ENCODE results near the gene KCNMB1.
A peak's percentile ranks its signal among the peaks of the same experiment; 100 is the strongest.

Gene KCNMB1

GRCh38 chr5:170414786-170415185, 25.6 kb upstream of the KCNMB1 start:
- DNase-seq (ENCODE audit: low read depth in 2 of 2), result no peak

GRCh38 chr5:170413897-170414296, 24.7 kb upstream of the KCNMB1 start:
- no peak for DNase-seq (ENCODE audit: low read depth in 2 of 2)

GRCh38 chr5:170411100-170411499, 21.9 kb upstream of the KCNMB1 start:
- DNase-seq (ENCODE audit: low read depth in 2 of 2), result no peak

- DNase-seq (ENCODE audit: low read depth in 2 of 2), result no peak
Measured at GRCh38 chr5:170410401-170410800, 21.2 kb upstream of the KCNMB1 start.

- no peak for DNase-seq (ENCODE audit: low read depth in 2 of 2)
Measured at GRCh38 chr5:170408877-170409660, 19.9 kb upstream of the KCNMB1 start.

- DNase-seq (ENCODE audit: low read depth in 2 of 2), result no peak
Measured at GRCh38 chr5:170408226-170408625, 19.1 kb upstream of the KCNMB1 start.

GRCh38 chr5:170407062-170407461, 17.9 kb upstream of the KCNMB1 start:
- DNase-seq (ENCODE audit: low read depth in 2 of 2), result no peak

GRCh38 chr5:170405817-170406216, 16.6 kb upstream of the KCNMB1 start:
- DNase-seq (ENCODE audit: low read depth in 2 of 2), result no peak

- no peak for DNase-seq (ENCODE audit: low read depth in 2 of 2)
Measured at GRCh38 chr5:170404398-170404797, 15.2 kb upstream of the KCNMB1 start.

- DNase-seq (ENCODE audit: low read depth in 2 of 2), result no peak
Measured at GRCh38 chr5:170403675-170404074, 14.5 kb upstream of the KCNMB1 start.

GRCh38 chr5:170402508-170402907, 13.3 kb upstream of the KCNMB1 start:
- DNase-seq (ENCODE audit: low read depth in 2 of 2), result no peak

- no peak for DNase-seq (ENCODE audit: low read depth in 2 of 2)
Measured at GRCh38 chr5:170397059-170397458, 7.9 kb upstream of the KCNMB1 start.

- no peak for DNase-seq (ENCODE audit: low read depth in 2 of 2)
Measured at GRCh38 chr5:170393958-170394357, 4.8 kb upstream of the KCNMB1 start.

- DNase-seq (ENCODE audit: low read depth in 2 of 2), result peak in 1 of 2 donors; percentile 4
Measured at GRCh38 chr5:170393235-170393634, 4.1 kb upstream of the KCNMB1 start.

GRCh38 chr5:170390472-170390871, 1.3 kb upstream of the KCNMB1 start:
- DNase-seq (ENCODE audit: low read depth in 2 of 2), result no peak

GRCh38 chr5:170389550-170389892, 354 bp upstream of the KCNMB1 start:
- no peak for DNase-seq (ENCODE audit: low read depth in 2 of 2)

GRCh38 chr5:170387775-170388639, 1.2 kb downstream of the KCNMB1 start:
- no peak for DNase-seq (ENCODE audit: low read depth in 2 of 2)

GRCh38 chr5:170386743-170387395, 2.3 kb downstream of the KCNMB1 start:
- no peak for DNase-seq (ENCODE audit: low read depth in 2 of 2)

GRCh38 chr5:170383227-170383626, 5.9 kb downstream of the KCNMB1 start:
- no peak for DNase-seq (ENCODE audit: low read depth in 2 of 2)

- no peak for DNase-seq (ENCODE audit: low read depth in 2 of 2)
Measured at GRCh38 chr5:170382790-170383189, 6.4 kb downstream of the KCNMB1 start.

GRCh38 chr5:170380361-170380951, 8.7 kb downstream of the KCNMB1 start:
- no peak for DNase-seq (ENCODE audit: low read depth in 2 of 2)

GRCh38 chr5:170378740-170379139, 10.4 kb downstream of the KCNMB1 start:
- DNase-seq (ENCODE audit: low read depth in 2 of 2), result no peak

All from stimulated activated CD4-positive, alpha-beta T cell treated with anti-CD3 and anti-CD28 coated beads, Interleukin-1b, Interleukin-23, amount 100 ng/mL, for 1 hour (primary cell).